H1 (cell line): ENCODE measurements around the gene SLC8A1. TPM values are rescaled to one million over a fixed set of nuclear protein-coding genes. Genes with fewer than 3 reads are reported as not detected.

Source experiments
- CEBPB ChIP-seq: IDR thresholded peaks from 2 replicates; pipeline ENCODE4 v1.6.1; 2012; ENCODE audit warnings: low read depth, low read length
- CTCF ChIP-seq, 3 experiments: IDR thresholded peaks; 1 replicate in 2 of 3; 2 replicates in 1 of 3; pipeline versions ENCODE4 v1.5.1 to v1.6.1; 2011; ENCODE audit warnings: low read length in 3 of 3, mild to moderate bottlenecking in 3 of 3, inconsistent platforms in 2 of 3, low read depth in 1 of 3, moderate library complexity in 1 of 3; ENCODE audit not compliant: insufficient read depth in 1 of 3; ENCODE audit errors: control extremely low read depth in 1 of 3
- POLR2A ChIP-seq, 2 experiments: IDR thresholded peaks; 1 replicate in 1 of 2; 2 replicates in 1 of 2; pipeline ENCODE4 v1.6.1; 2011; ENCODE audit warnings: low read depth in 2 of 2, low read length in 2 of 2, mild to moderate bottlenecking in 2 of 2; ENCODE audit errors: control extremely low read depth in 1 of 2
- TEAD4 ChIP-seq: IDR thresholded peaks from 2 replicates; pipeline ENCODE4 v1.6.1; 2012; ENCODE audit warnings: low read depth, low read length, inconsistent platforms, mixed read lengths
- polyA plus RNA-seq, 7 experiments: library from polyadenylated mRNA; depleted of rRNA in 3 of 7; stranded (reverse) in 5 of 7; unstranded in 2 of 7; fragments of >200 nt in 5 of 7; fragments of 200-250 nt in 2 of 7; gene quantifications; 1 replicate in 5 of 7; 2 replicates in 1 of 7; 4 replicates in 1 of 7; pipeline versions ENCODE4 v1.2.1 to v1.2.3, GENCODE V29; 2011 to 2013; ENCODE audit warnings: missing spikeins in 2 of 7, mixed read lengths in 2 of 7
- total RNA-seq: library from RNA; stranded (reverse); fragmentation: NEBNext Ultra II Directional; extraction: Animal tissue kit (Norgen Biotek cat#: 25700); gene quantifications from 2 replicates; pipeline ENCODE4 v1.2.1, GENCODE V29; 2021
- TF ChIP-seq, protein P1 (sequence below): IDR thresholded peaks from 2 replicates; pipeline ENCODE4 v1.6.1; 2012; ENCODE audit warnings: inconsistent platforms

SLC8A1 gene
- total and polyA plus RNA-seq, 2 of the 8 experiments (the other 6 are each of a cell fraction or from before 2014, with no cell fraction given): 0.68 to 3.6 TPM

- TF ChIP-seq, protein P1, sequence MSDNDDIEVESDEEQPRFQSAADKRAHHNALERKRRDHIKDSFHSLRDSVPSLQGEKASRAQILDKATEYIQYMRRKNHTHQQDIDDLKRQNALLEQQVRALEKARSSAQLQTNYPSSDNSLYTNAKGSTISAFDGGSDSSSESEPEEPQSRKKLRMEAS: no peak
- no peak for TF ChIP-seq TEAD4
- no peak for TF ChIP-seq POLR2A (IDR thresholded peaks at IDR 0.05; ENCODE audit: control extremely low read depth in 1 of 2, low read depth in 2 of 2, low read length in 2 of 2)
- TF ChIP-seq CEBPB: no peak
- TF ChIP-seq CTCF (IDR thresholded peaks at IDR 0.05; ENCODE audit: control extremely low read depth in 1 of 3, insufficient read depth in 1 of 3, low read depth in 1 of 3, low read length in 3 of 3): no peak
Measured at GRCh38 chr2:40485318-40485717, 33.4 kb upstream of the SLC8A1 start (continued).
